ENCODE results near the gene PLIN1.

PLIN1 gene

GRCh38 chr15:89695198-89695597 lies 16.0 kb upstream of the PLIN1 start:
- no peak overlapping the region for H3K23ac ChIP-seq (ENCODE audit: low read depth, low read length, poor library complexity)
- H4K8ac ChIP-seq (ENCODE audit: low read depth, low read length): no peak overlapping the region
- H3K4me1 ChIP-seq (ENCODE audit: control insufficient read depth in 2 of 2, insufficient read depth in 1 of 2, low read depth in 1 of 2, low read length in 2 of 2): peaks cover 0 to 2% of the 10 kb centered on the region in 2 donors
- H3K4ac ChIP-seq (ENCODE audit: low read length): no peak overlapping the region
- peaks cover 0 to 2% of the 10 kb centered on the region in 2 donors for H3K9me3 ChIP-seq (replicated peaks in 1 of 2; ENCODE audit: control insufficient read depth in 2 of 2, insufficient read depth in 1 of 2, low read depth in 1 of 2, low read length in 2 of 2)
- no peak for DNase-seq (ENCODE audit: low spot score)
- WGBS, 2 donors (ENCODE audit: extremely low coverage in 2 of 2, insufficient read length in 2 of 2, insufficient replicate concordance in 1 of 2): no CpG with 5 or more reads among the region's 1 CpG
- H3K36me3 ChIP-seq (replicated peaks in 1 of 2; ENCODE audit: control insufficient read depth in 2 of 2, insufficient read depth in 2 of 2, low read length in 2 of 2): no peaks in the 10 kb centered on the region
- H3K4me2 ChIP-seq (ENCODE audit: insufficient read depth, low read length, poor library complexity, severe bottlenecking): no peak overlapping the region
- H2BK120ac ChIP-seq (ENCODE audit: low read depth, low read length): no peak overlapping the region
- H3K4me3 ChIP-seq (ENCODE audit: low read length in 2 of 2): no peak overlapping the region
- H3K14ac ChIP-seq (ENCODE audit: low read length): no peak overlapping the region
- H2BK12ac ChIP-seq (ENCODE audit: low read length): no peak overlapping the region
- H4K91ac ChIP-seq (ENCODE audit: low read depth, low read length, poor library complexity): no peak overlapping the region
- H2BK5ac ChIP-seq (ENCODE audit: low read length): no peak overlapping the region
- H2BK15ac ChIP-seq (ENCODE audit: low read length): no peak overlapping the region
- H3K18ac ChIP-seq (ENCODE audit: low read length): no peak overlapping the region
- H3K79me1 ChIP-seq (ENCODE audit: low read depth, low read length): no peaks in the 10 kb centered on the region
- peaks cover 0 to 26% (median 4%) of the 10 kb centered on the region in 3 experiments for H3K27me3 ChIP-seq (ENCODE audit: control insufficient read depth in 3 of 3, insufficient read depth in 3 of 3, low read depth in 1 of 3, low read length in 3 of 3)
- H2AK5ac ChIP-seq (ENCODE audit: low read depth, low read length): no peak overlapping the region
- no peak overlapping the region for H3K9ac ChIP-seq (ENCODE audit: low read depth, low read length, poor library complexity)
- no peak overlapping the region for H2AFZ ChIP-seq (ENCODE audit: low read length)
- no peak overlapping the region for H3K27ac ChIP-seq (replicated peaks; ENCODE audit: low read length)

DNA sequence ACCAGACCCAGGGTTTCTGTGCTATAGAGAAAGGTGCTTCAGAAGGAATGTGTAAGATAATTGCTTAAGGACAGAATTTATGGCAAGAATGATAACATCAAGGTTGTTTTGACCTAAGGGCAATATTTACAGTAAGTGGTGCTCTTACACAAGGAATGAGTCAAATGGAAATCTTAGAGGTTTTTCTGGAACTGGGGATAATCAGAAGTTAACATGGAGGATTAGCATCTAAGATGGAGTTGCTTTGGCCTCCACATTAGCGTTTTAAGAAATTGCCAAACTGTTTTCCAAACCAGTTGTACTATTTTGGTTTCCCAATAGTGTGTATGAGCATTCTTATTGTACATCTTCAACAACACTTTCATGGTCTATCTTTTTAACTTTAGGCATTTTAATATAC lies 14.5 kb upstream of the PLIN1 start:
- H4K91ac ChIP-seq (ENCODE audit: low read depth, low read length, poor library complexity): no peak overlapping the region
- no CpG with 5 or more reads among the region's 1 CpG for WGBS, 2 donors (ENCODE audit: extremely low coverage in 2 of 2, insufficient read length in 2 of 2, insufficient replicate concordance in 1 of 2)
- DNase-seq (ENCODE audit: low spot score): no peak
- H3K27me3 ChIP-seq (ENCODE audit: control insufficient read depth in 3 of 3, insufficient read depth in 3 of 3, low read depth in 1 of 3, low read length in 3 of 3): peaks cover 0 to 26% (median 6%) of the 10 kb centered on the region in 3 experiments
- no peak overlapping the region for H2AFZ ChIP-seq (ENCODE audit: low read length)
- H3K36me3 ChIP-seq (replicated peaks in 1 of 2; ENCODE audit: control insufficient read depth in 2 of 2, insufficient read depth in 2 of 2, low read length in 2 of 2): no peaks in the 10 kb centered on the region
- no peak overlapping the region for H2BK120ac ChIP-seq (ENCODE audit: low read depth, low read length)
- no peak overlapping the region for H3K14ac ChIP-seq (ENCODE audit: low read length)
- no peak overlapping the region for H4K8ac ChIP-seq (ENCODE audit: low read depth, low read length)
- H3K4me3 ChIP-seq (ENCODE audit: low read length in 2 of 2): no peak overlapping the region
- no peak overlapping the region for H3K9ac ChIP-seq (ENCODE audit: low read depth, low read length, poor library complexity)
- H3K9me3 ChIP-seq (replicated peaks in 1 of 2; ENCODE audit: control insufficient read depth in 2 of 2, insufficient read depth in 1 of 2, low read depth in 1 of 2, low read length in 2 of 2): peaks cover 0 to 2% of the 10 kb centered on the region in 2 donors
- H3K4me2 ChIP-seq (ENCODE audit: insufficient read depth, low read length, poor library complexity, severe bottlenecking): no peak overlapping the region
- H3K4me1 ChIP-seq (ENCODE audit: control insufficient read depth in 2 of 2, insufficient read depth in 1 of 2, low read depth in 1 of 2, low read length in 2 of 2): peaks cover 0 to 2% of the 10 kb centered on the region in 2 donors
- H3K4ac ChIP-seq (ENCODE audit: low read length): no peak overlapping the region
- H2AK5ac ChIP-seq (ENCODE audit: low read depth, low read length): no peak overlapping the region
- H2BK5ac ChIP-seq (ENCODE audit: low read length): no peak overlapping the region
- H3K27ac ChIP-seq (replicated peaks; ENCODE audit: low read length): no peak overlapping the region
- no peak overlapping the region for H3K18ac ChIP-seq (ENCODE audit: low read length)
- no peak overlapping the region for H3K23ac ChIP-seq (ENCODE audit: low read depth, low read length, poor library complexity)
- H2BK15ac ChIP-seq (ENCODE audit: low read length): no peak overlapping the region
- H3K79me1 ChIP-seq (ENCODE audit: low read depth, low read length): no peaks in the 10 kb centered on the region
- H2BK12ac ChIP-seq (ENCODE audit: low read length): no peak overlapping the region

DNA sequence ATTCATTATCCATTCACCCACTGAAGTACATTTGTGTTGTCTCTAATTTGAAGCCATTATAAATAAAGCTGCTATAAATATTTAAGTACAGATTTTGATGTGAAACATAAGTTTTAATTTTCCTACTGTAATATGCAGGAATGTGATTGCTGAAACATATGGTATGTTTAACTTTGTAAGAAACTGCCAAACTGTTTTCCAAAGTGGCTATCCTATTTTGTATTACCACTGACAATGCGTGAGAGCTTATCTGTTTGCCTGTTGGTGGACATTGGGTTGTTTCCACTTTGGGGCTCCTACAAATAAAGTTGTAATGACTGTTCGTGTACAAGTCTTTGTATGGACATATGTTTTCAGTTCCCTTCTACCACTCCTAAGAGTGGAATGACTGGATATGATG lies 13.9 kb upstream of the PLIN1 start:
- Histone ChIP-seq H2BK15ac (ENCODE audit: low read length) (no peak overlapping the region), H3K9me3 (replicated peaks in 1 of 2; ENCODE audit: control insufficient read depth in 2 of 2, insufficient read depth in 1 of 2, low read depth in 1 of 2, low read length in 2 of 2) (peaks cover 0 to 2% of the 10 kb centered on the region in 2 donors), H3K4me1 (ENCODE audit: control insufficient read depth in 2 of 2, insufficient read depth in 1 of 2, low read depth in 1 of 2, low read length in 2 of 2) (peaks cover 0 to 2% of the 10 kb centered on the region in 2 donors), H3K4me2 (ENCODE audit: insufficient read depth, low read length, poor library complexity, severe bottlenecking) (no peak overlapping the region), H3K9ac (ENCODE audit: low read depth, low read length, poor library complexity) (no peak overlapping the region), H2BK12ac (ENCODE audit: low read length) (no peak overlapping the region), H2BK120ac (ENCODE audit: low read depth, low read length) (no peak overlapping the region), H3K79me1 (ENCODE audit: low read depth, low read length) (no peaks in the 10 kb centered on the region), H3K4me3 (ENCODE audit: low read length in 2 of 2) (no peak overlapping the region), H3K4ac (ENCODE audit: low read length) (no peak overlapping the region), H2AFZ (ENCODE audit: low read length) (no peak overlapping the region), H3K27me3 (ENCODE audit: control insufficient read depth in 3 of 3, insufficient read depth in 3 of 3, low read depth in 1 of 3, low read length in 3 of 3) (peaks cover 0 to 26% (median 6%) of the 10 kb centered on the region in 3 experiments), H4K8ac (ENCODE audit: low read depth, low read length) (no peak overlapping the region), H3K14ac (ENCODE audit: low read length) (no peak overlapping the region), H3K27ac (replicated peaks; ENCODE audit: low read length) (no peak overlapping the region), H3K18ac (ENCODE audit: low read length) (no peak overlapping the region), H4K91ac (ENCODE audit: low read depth, low read length, poor library complexity) (no peak overlapping the region), H3K23ac (ENCODE audit: low read depth, low read length, poor library complexity) (no peak overlapping the region), H2BK5ac (ENCODE audit: low read length) (no peak overlapping the region), H3K36me3 (replicated peaks in 1 of 2; ENCODE audit: control insufficient read depth in 2 of 2, insufficient read depth in 2 of 2, low read length in 2 of 2) (no peaks in the 10 kb centered on the region), H2AK5ac (ENCODE audit: low read depth, low read length) (no peak overlapping the region)
- DNase-seq (ENCODE audit: low spot score): no peak
- no CpG with 5 or more reads among the region's 2 CpGs for WGBS, 2 donors (ENCODE audit: extremely low coverage in 2 of 2, insufficient read length in 2 of 2, insufficient replicate concordance in 1 of 2)

GRCh38 chr15:89690276-89691218 lies 11.4 kb upstream of the PLIN1 start, which contains the start of the genes PEX11A and WDR93:
Gene PEX11A (minus strand): TSS chr15:89690754. CDS start chr15:89690632, 122 bp downstream.
Gene WDR93 (plus strand): TSS chr15:89690811. CDS start chr15:89701747, 10,936 bp downstream.
- H3K27ac ChIP-seq (replicated peaks; ENCODE audit: low read length): no peak within 1 kb of the TSS

More at GRCh38 chr15:89690276-89691218, 11.4 kb upstream of the PLIN1 start, which contains the start of the genes PEX11A and WDR93:
- peak within 1 kb of the TSS; percentile 89 for H3K18ac ChIP-seq (ENCODE audit: low read length)
- H3K14ac ChIP-seq (ENCODE audit: low read length): no peak within 1 kb of the TSS
- no peak within 1 kb of the TSS for H2BK15ac ChIP-seq (ENCODE audit: low read length)
- no peak within 1 kb of the TSS for H2BK5ac ChIP-seq (ENCODE audit: low read length)
- H3K27me3 ChIP-seq (ENCODE audit: control insufficient read depth in 3 of 3, insufficient read depth in 3 of 3, low read depth in 1 of 3, low read length in 3 of 3): peaks cover 0 to 26% (median 6%) of the 10 kb centered on the region in 3 experiments
- peak within 1 kb of the TSS; percentile 52 for H4K8ac ChIP-seq (ENCODE audit: low read depth, low read length)
- peak within 1 kb of the TSS; percentile 61 to 94 for H3K4me3 ChIP-seq (ENCODE audit: low read length in 2 of 2)
- H3K36me3 ChIP-seq (replicated peaks in 1 of 2; ENCODE audit: control insufficient read depth in 2 of 2, insufficient read depth in 2 of 2, low read length in 2 of 2): no peaks in the 10 kb centered on the region
- H3K9ac ChIP-seq (ENCODE audit: low read depth, low read length, poor library complexity): peak within 1 kb of the TSS; percentile 86
- no peak within 1 kb of the TSS for H2BK120ac ChIP-seq (ENCODE audit: low read depth, low read length)
- no CpG with 5 or more reads among the region's 60 CpGs for WGBS, 2 donors (ENCODE audit: extremely low coverage in 2 of 2, insufficient read length in 2 of 2, insufficient replicate concordance in 1 of 2)
- peak within 1 kb of the TSS; percentile 29 for H3K23ac ChIP-seq (ENCODE audit: low read depth, low read length, poor library complexity)
- H2BK12ac ChIP-seq (ENCODE audit: low read length): no peak within 1 kb of the TSS
- H4K91ac ChIP-seq (ENCODE audit: low read depth, low read length, poor library complexity): no peak within 1 kb of the TSS
- peak within 1 kb of the TSS; percentile 90 for H2AFZ ChIP-seq (ENCODE audit: low read length)
- H3K9me3 ChIP-seq (replicated peaks in 1 of 2; ENCODE audit: control insufficient read depth in 2 of 2, insufficient read depth in 1 of 2, low read depth in 1 of 2, low read length in 2 of 2): peaks cover 0 to 2% of the 10 kb centered on the region in 2 donors
- no peak within 1 kb of the TSS for H2AK5ac ChIP-seq (ENCODE audit: low read depth, low read length)
- peaks cover 0 to 2% of the 10 kb centered on the region in 2 donors for H3K4me1 ChIP-seq (ENCODE audit: control insufficient read depth in 2 of 2, insufficient read depth in 1 of 2, low read depth in 1 of 2, low read length in 2 of 2)
- no peaks in the 10 kb centered on the region for H3K79me1 ChIP-seq (ENCODE audit: low read depth, low read length)
- peak within 1 kb of the TSS; percentile 17 for H3K4ac ChIP-seq (ENCODE audit: low read length)
- peak; percentile 54 for DNase-seq (ENCODE audit: low spot score)
- H3K4me2 ChIP-seq (ENCODE audit: insufficient read depth, low read length, poor library complexity, severe bottlenecking): peak within 1 kb of the TSS; percentile 88
